Activated naive CD4-positive, alpha-beta T cell treated with anti-CD3 and anti-CD28 coated beads, Interleukin-2, amount 10 ng/mL, durations not matched to agents 7 days and 5 days (primary cell): ENCODE results near the gene NCEH1.

Experiments used
- CTCF ChIA-PET: fragments of 350-600 bp; sonication (Branson Sonifier 250); formaldehyde crosslinking; loops from one replicate; lab custom pipeline; 2021; ENCODE audit warnings: antibody characterized with exemption; lab: Charles Lee
- DNase-seq: peaks from one replicate; pipeline ENCODE4 v3.0.0-alpha.2; 2020
- H3K27ac Mint-ChIP-seq: one replicate; pipeline ENCODE4 v1.8.0; 2021; ENCODE audit warnings: mild to moderate bottlenecking, moderate library complexity, mixed read lengths
- H3K27me3 Mint-ChIP-seq: one replicate; pipeline ENCODE4 v1.8.0; 2021; ENCODE audit warnings: mild to moderate bottlenecking, mixed read lengths
- H3K36me3 Mint-ChIP-seq: one replicate; pipeline ENCODE4 v1.8.0; 2021; ENCODE audit warnings: mixed read lengths
- H3K4me1 Mint-ChIP-seq: one replicate; pipeline ENCODE4 v1.8.0; 2021; ENCODE audit warnings: mixed read lengths
- H3K4me3 Mint-ChIP-seq: one replicate; pipeline ENCODE4 v1.8.0; 2021; ENCODE audit warnings: mild to moderate bottlenecking, moderate library complexity, mixed read lengths
- H3K9me3 Mint-ChIP-seq: one replicate; pipeline ENCODE4 v1.8.0; 2021; ENCODE audit warnings: mixed read lengths

Gene NCEH1

GRCh38 chr3:172641291-172641690 lies 69.6 kb downstream of the NCEH1 start:
- no peaks in the 10 kb centered on the region for H3K36me3 Mint-ChIP-seq
- H3K27ac Mint-ChIP-seq: no peak overlapping the region
- H3K4me1 Mint-ChIP-seq: no peaks in the 10 kb centered on the region
- H3K27me3 Mint-ChIP-seq: no peaks in the 10 kb centered on the region
- no peaks in the 10 kb centered on the region for H3K9me3 Mint-ChIP-seq
- no peak overlapping the region for H3K4me3 Mint-ChIP-seq
- DNase-seq: no peak
- CTCF ChIA-PET: interaction anchor here (0.7 to 1.4 kb wide), 4 partner anchors 27 to 309 kb away, joined by 3 read pairs; no protein-coding TSS in a partner anchor

- Mint-ChIP-seq H3K36me3 (no peaks in the 10 kb centered on the region), H3K27ac (no peak overlapping the region), H3K9me3 (no peaks in the 10 kb centered on the region), H3K27me3 (no peaks in the 10 kb centered on the region), H3K4me1 (peaks cover under 1% of the 10 kb centered on the region), H3K4me3 (no peak overlapping the region)
- DNase-seq: no peak
- CTCF ChIA-PET: interaction anchor here (0.7 to 1.4 kb wide), 4 partner anchors 27 to 308 kb away, joined by 3 read pairs; no protein-coding TSS in a partner anchor
These were observed 70.1 kb downstream of the NCEH1 start for GRCh38 chr3:172640751-172641150.

GRCh38 chr3:172635588-172635987 lies 75.3 kb downstream of the NCEH1 start:
- DNase-seq: no peak
- H3K36me3 Mint-ChIP-seq: no peaks in the 10 kb centered on the region
- CTCF ChIA-PET: interaction anchor here (1.0 to 1.4 kb wide), 3 partner anchors 13 to 303 kb away, joined by 4 to 5 read pairs (median 4); no protein-coding TSS in a partner anchor
- H3K9me3 Mint-ChIP-seq: no peaks in the 10 kb centered on the region
- no peak overlapping the region for H3K4me3 Mint-ChIP-seq
- no peak overlapping the region for H3K27ac Mint-ChIP-seq
- H3K4me1 Mint-ChIP-seq: peaks cover 4% of the 10 kb centered on the region
- no peaks in the 10 kb centered on the region for H3K27me3 Mint-ChIP-seq

- CTCF ChIA-PET: interaction anchor here (1.0 to 1.4 kb wide), 3 partner anchors 12 to 303 kb away, joined by 4 to 5 read pairs (median 4); no protein-coding TSS in a partner anchor
- H3K27me3 Mint-ChIP-seq: no peaks in the 10 kb centered on the region
- H3K4me3 Mint-ChIP-seq: no peak overlapping the region
- DNase-seq: no peak
- H3K36me3 Mint-ChIP-seq: no peaks in the 10 kb centered on the region
- peaks cover 4% of the 10 kb centered on the region for H3K4me1 Mint-ChIP-seq
- H3K9me3 Mint-ChIP-seq: no peaks in the 10 kb centered on the region
- H3K27ac Mint-ChIP-seq: no peak overlapping the region
These were observed 75.9 kb downstream of the NCEH1 start for GRCh38 chr3:172634948-172635347.

DNA sequence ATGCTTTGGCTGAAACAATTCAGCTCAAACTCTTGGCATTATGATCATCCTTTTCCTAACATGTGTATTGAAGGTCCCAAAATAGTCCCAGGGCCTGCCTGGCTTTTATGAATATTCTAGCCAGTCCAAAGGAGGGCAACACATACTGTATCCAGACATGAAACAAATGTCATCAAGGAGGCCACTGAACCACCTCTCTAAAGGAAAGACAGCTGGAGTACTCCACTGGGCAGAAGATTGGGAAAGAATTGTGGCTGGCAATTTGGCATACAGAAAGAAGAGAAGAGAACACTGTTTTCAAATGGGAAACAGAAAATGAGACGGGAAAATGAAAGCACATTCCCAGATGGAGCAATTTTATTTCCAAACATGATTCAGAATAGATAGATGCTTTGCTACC lies 80.6 kb downstream of the NCEH1 start:
- Mint-ChIP-seq H3K4me1 (no peaks in the 10 kb centered on the region), H3K4me3 (no peak overlapping the region), H3K9me3 (no peaks in the 10 kb centered on the region), H3K27ac (no peak overlapping the region), H3K36me3 (no peaks in the 10 kb centered on the region), H3K27me3 (no peaks in the 10 kb centered on the region)
- DNase-seq: no peak
- CTCF ChIA-PET: interaction anchor here (0.9 to 1.4 kb wide), 3 partner anchors 37 to 298 kb away, joined by 3 to 4 read pairs (median 4); no protein-coding TSS in a partner anchor

DNA sequence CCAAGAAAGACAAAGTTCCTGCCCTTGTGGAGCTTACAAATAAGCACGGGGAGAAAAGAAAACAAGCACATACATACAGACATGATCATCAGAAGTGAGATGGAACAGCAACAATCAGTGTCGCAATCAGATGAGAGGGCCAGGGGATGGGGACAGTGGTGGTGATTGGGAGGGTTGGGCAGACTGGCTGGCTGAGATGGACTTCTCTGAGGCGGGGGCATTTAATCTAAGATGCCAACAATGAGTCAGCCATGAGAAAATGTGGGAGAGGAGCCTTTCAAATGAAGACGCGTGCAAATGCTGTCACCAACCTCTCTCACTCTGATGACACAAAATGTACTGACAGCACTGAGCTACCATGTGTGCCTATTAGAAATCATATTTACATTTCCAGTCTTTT lies 81.4 kb downstream of the NCEH1 start:
- peaks cover under 1% of the 10 kb centered on the region for H3K27me3 Mint-ChIP-seq
- no peak overlapping the region for H3K4me3 Mint-ChIP-seq
- H3K27ac Mint-ChIP-seq: no peak overlapping the region
- no peaks in the 10 kb centered on the region for H3K36me3 Mint-ChIP-seq
- no peaks in the 10 kb centered on the region for H3K9me3 Mint-ChIP-seq
- no peak for DNase-seq
- CTCF ChIA-PET: interaction anchor here (0.9 to 1.4 kb wide), 3 partner anchors 37 to 297 kb away, joined by 3 to 4 read pairs (median 4); no protein-coding TSS in a partner anchor
- H3K4me1 Mint-ChIP-seq: no peaks in the 10 kb centered on the region

DNA sequence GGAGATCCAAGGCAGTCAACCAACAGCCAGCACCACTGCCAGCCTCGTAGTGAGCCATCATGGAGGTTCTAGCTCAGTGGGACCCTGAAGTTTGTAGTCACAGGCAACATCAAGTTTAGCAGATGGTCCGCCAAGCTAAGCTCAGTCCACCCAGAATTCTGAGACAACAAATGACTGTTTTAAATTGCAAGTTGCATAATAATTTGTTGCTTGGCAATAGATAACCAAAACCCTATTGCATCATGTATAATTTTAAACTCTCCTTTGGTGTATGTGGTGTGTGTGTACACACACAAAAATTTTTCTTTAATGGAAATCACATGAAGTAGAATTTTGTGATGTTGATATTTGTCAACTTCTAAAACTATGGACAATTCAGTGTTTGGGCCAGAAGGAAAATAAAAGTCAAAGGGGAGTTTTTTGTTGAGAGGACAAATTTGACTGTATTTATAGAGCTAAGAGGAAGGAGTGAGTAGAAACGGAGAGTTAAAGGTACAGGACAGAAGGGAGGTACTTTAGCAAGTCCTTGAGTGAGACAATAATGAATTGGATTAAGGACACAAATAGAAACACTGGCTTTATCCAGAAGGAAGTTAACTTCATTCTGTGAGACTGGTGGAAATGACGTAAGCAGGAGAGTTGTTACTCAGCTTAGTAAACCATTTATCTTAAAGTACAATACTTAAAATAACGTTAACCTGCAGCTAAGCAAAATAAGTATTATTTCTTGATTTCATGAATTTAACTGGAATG lies 83.6 kb downstream of the NCEH1 start:
- Mint-ChIP-seq H3K27ac (no peak overlapping the region), H3K27me3 (peaks cover 4% of the 10 kb centered on the region), H3K4me1 (peaks cover 6% of the 10 kb centered on the region), H3K36me3 (no peaks in the 10 kb centered on the region), H3K9me3 (no peaks in the 10 kb centered on the region), H3K4me3 (no peak overlapping the region)
- DNase-seq: no peak
- CTCF ChIA-PET: interaction anchor here (1.1 kb wide), 1 partner anchor 166 kb away, joined by 5 read pairs; no protein-coding TSS in a partner anchor

DNA sequence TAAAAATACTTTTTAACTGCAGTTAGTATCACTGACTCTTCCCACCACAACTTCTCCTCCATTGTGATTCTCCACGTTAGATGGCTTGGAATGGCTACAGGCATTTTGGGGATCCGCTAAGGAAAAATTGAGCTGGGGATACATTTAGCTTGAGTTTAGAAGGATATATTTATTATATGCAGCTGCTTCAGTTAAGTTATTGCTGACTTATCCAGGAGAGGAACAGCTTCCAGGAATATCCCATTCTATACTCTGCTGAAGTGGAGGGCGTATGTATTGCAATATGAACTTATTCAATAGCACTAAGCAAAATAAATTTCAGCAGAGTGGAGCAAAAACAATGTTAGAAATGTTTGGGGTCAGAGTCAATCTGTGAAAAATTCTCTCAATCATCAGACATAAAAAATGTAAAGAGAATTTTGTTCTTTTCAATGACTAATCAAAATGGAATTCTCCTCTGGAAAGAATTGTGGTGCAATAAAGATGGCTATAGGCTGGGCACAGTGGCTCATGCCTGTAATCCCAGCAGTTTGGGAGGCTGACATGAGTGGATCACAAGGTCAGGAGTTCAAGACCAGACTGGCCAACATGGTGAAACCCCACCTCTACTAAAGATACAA lies 84.7 kb downstream of the NCEH1 start:
- CTCF ChIA-PET: interaction anchor here (0.9 to 1.4 kb wide), 4 partner anchors 17 to 591 kb away, joined by 3 to 6 read pairs (median 3); no protein-coding TSS in a partner anchor
- no peaks in the 10 kb centered on the region for H3K36me3 Mint-ChIP-seq
- DNase-seq: no peak
- H3K9me3 Mint-ChIP-seq: no peaks in the 10 kb centered on the region
- peaks cover 6% of the 10 kb centered on the region for H3K27me3 Mint-ChIP-seq
- H3K4me1 Mint-ChIP-seq: peaks cover 7% of the 10 kb centered on the region
- H3K4me3 Mint-ChIP-seq: no peak overlapping the region
- no peak overlapping the region for H3K27ac Mint-ChIP-seq

DNA sequence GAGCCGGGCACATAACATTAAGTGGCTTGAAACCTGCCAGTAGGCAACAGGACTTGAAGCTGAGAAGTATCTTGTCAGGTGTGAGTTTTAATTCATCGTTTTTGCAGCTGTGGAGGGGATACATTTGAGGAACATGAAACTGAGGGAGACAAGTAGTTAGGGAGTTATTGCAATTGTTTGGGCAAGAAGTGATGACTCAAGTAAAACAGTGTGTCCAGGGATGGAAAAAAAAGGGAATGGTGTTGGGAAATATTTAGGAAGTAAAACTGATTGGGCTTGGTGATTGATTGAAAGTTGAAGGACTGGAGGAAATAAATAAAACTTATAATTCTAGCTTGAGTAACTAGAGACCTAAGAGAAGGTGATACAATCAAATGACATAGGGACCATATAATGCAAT lies 85.5 kb downstream of the NCEH1 start:
- Mint-ChIP-seq H3K9me3 (no peaks in the 10 kb centered on the region), H3K4me1 (peaks cover 7% of the 10 kb centered on the region), H3K4me3 (no peak overlapping the region), H3K27me3 (peaks cover 6% of the 10 kb centered on the region), H3K36me3 (no peaks in the 10 kb centered on the region), H3K27ac (no peak overlapping the region)
- CTCF ChIA-PET: interaction anchor here (1.0 to 1.9 kb wide), 5 partner anchors 16 to 590 kb away, joined by 3 to 6 read pairs (median 4); no protein-coding TSS in a partner anchor
- DNase-seq: no peak

DNA sequence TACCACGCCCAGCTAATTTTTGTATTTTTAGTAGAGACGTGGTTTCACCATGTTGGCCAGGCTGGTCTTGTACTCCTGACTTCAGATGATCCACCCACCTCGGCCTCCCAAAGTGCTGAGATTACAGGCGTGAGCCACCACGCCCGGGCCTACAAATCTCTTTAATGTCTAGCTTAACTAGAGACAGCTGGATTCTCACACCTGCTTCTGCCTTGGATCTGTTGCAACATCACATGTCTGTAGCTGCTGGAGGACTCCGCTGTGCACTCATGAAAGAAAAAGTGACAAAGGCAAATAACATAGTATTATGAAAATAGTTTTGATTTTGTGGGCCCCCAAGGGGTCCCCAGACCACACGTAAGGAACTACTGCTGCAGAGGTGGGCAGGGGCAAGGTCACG lies 85.9 kb downstream of the NCEH1 start:
- H3K9me3 Mint-ChIP-seq: no peaks in the 10 kb centered on the region
- H3K4me3 Mint-ChIP-seq: no peak overlapping the region
- no peaks in the 10 kb centered on the region for H3K36me3 Mint-ChIP-seq
- peaks cover 7% of the 10 kb centered on the region for H3K4me1 Mint-ChIP-seq
- CTCF ChIA-PET: interaction anchor here (1.0 to 1.9 kb wide), 5 partner anchors 16 to 590 kb away, joined by 3 to 6 read pairs (median 4); no protein-coding TSS in a partner anchor
- DNase-seq: no peak
- no peak overlapping the region for H3K27ac Mint-ChIP-seq
- H3K27me3 Mint-ChIP-seq: peaks cover 6% of the 10 kb centered on the region

DNA sequence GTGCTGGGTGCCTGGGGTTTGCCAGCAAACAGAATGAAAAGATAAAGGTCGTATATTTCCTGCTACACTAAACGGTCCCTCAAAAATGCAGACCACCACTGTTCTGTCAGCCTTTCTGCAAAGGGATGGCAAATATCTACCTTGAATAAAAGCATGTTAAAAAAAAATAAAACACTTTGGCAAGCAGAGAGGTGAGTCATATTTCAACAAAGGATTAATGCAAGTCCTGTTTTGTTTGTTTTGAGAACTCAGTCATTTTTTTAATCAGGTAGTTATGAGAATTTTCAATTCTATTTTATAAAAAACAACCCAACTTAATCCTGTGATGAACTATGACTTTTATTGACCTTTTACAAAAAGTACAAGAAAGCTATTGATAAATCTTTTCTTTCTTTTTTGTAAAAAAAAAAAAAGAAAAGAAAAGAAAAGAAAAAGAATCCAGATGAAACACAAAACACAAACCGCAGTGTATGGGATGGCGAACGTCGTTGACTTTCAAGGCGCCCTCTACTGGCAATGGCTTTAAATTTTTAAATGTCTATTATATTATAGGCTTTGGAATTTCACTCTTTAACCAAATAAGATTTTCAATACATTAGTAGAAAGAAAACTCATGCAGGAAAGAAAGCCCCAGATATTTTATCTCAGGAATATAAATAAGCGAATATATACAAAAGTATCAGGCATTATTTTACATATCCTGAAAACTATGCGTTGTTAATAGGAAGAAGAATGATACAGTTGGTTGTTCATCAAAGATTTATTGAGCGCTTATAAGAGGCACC lies 87.8 kb downstream of the NCEH1 start:
- peaks cover 7% of the 10 kb centered on the region for H3K4me1 Mint-ChIP-seq
- H3K4me3 Mint-ChIP-seq: no peak overlapping the region
- no peaks in the 10 kb centered on the region for H3K36me3 Mint-ChIP-seq
- H3K9me3 Mint-ChIP-seq: peaks cover 1% of the 10 kb centered on the region
- no peak overlapping the region for H3K27ac Mint-ChIP-seq
- CTCF ChIA-PET: interaction anchor here (0.6 to 2.2 kb wide), 16 partner anchors 10 to 291 kb away, joined by 3 to 11 read pairs (median 4); partner anchors contain the start of genes GHSR and TNFSF10
- H3K27me3 Mint-ChIP-seq: peaks cover 6% of the 10 kb centered on the region
- peak; percentile 55 for DNase-seq

- CTCF ChIA-PET: interaction anchor here (0.7 to 2.2 kb wide), 10 partner anchors 13 to 280 kb away, joined by 3 to 11 read pairs (median 5); partner anchors contain the start of gene TNFSF10
- Mint-ChIP-seq H3K4me1 (peaks cover 10% of the 10 kb centered on the region), H3K27me3 (peaks cover 6% of the 10 kb centered on the region), H3K9me3 (peaks cover 2% of the 10 kb centered on the region), H3K27ac (no peak overlapping the region), H3K4me3 (no peak overlapping the region), H3K36me3 (peaks cover 1% of the 10 kb centered on the region)
- no peak for DNase-seq
These were observed 88.7 kb downstream of the NCEH1 start for GRCh38 chr3:172622156-172622555.

DNA sequence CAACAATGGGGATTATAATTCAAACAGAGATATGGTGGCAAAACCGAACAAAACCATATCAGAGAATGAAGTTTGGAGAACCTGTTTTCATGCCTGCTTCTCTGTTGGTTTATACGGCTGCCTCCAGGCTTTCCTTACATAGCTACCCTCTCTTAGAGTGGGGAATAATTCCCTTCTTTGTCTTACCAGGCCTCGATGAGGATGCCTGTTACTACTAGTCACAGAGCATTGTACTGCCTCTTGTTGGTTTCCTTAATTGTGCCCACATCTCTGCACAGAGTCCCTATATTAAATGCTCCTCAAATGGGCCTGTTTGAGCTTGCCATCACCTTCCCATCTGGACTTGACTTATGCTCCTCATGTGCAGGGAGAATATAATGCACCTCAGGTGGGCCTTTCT lies 92.9 kb downstream of the NCEH1 start:
- H3K4me1 Mint-ChIP-seq: peaks cover 25% of the 10 kb centered on the region
- H3K9me3 Mint-ChIP-seq: peaks cover 12% of the 10 kb centered on the region
- H3K27me3 Mint-ChIP-seq: peaks cover 4% of the 10 kb centered on the region
- no peak for DNase-seq
- H3K36me3 Mint-ChIP-seq: peaks cover 8% of the 10 kb centered on the region
- CTCF ChIA-PET: interaction anchor here (1.3 to 1.8 kb wide), 2 partner anchors 41 to 285 kb away, joined by 4 to 6 read pairs; no protein-coding TSS in a partner anchor
- H3K4me3 Mint-ChIP-seq: no peak overlapping the region
- H3K27ac Mint-ChIP-seq: no peak overlapping the region
